GF-D8 (cell line): ENCODE results near the gene COMT.

Experiments used
- DNase-seq: peaks from one replicate; lab custom pipeline; 2025; lab: John Stamatoyannopoulos, UW

Gene COMT

DNA sequence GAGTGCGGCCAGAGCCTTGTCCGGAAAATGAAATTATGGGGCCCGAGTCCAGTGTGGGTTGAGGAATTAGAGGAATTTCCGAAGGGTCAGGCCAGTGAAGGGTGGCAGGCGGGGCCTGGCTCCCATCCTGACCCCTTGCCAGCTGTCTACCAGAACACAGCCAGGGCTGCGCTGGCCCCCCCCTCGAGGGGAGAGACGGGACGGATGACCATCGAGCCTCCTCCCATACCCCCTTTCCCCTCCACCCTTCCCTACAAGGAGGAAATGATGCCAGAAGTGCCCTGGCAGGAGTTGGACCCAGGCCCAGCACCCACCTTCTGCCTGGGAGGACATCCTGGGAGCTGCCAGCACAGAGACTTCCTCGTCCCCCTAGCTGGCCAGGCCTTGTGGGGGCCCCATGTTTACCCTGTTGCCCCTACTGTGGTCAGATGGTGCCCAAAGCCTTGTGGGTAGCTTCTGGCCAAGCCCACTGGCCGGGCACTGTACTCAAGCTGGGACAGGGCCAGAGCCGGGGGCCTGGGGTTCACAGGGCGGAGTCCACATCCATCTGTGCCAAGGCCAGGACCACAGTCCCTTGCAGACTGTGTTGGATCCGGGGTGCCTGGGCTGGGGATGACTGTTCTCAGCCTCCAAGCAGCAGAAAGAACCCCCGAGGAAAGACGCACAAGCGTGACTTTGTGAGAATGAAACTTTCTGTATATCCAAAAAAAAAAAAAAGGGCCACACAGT is 54.2 kb downstream of the COMT start:
- no peak for DNase-seq

GRCh38 chr22:19996694-19997384 is 55.3 kb downstream of the COMT start:
- no peak for DNase-seq

- DNase-seq = no peak
Measured at GRCh38 chr22:19997561-19998231, 56.1 kb downstream of the COMT start.

- no peak for DNase-seq
Measured at GRCh38 chr22:19998232-19998951, 56.8 kb downstream of the COMT start.

DNA sequence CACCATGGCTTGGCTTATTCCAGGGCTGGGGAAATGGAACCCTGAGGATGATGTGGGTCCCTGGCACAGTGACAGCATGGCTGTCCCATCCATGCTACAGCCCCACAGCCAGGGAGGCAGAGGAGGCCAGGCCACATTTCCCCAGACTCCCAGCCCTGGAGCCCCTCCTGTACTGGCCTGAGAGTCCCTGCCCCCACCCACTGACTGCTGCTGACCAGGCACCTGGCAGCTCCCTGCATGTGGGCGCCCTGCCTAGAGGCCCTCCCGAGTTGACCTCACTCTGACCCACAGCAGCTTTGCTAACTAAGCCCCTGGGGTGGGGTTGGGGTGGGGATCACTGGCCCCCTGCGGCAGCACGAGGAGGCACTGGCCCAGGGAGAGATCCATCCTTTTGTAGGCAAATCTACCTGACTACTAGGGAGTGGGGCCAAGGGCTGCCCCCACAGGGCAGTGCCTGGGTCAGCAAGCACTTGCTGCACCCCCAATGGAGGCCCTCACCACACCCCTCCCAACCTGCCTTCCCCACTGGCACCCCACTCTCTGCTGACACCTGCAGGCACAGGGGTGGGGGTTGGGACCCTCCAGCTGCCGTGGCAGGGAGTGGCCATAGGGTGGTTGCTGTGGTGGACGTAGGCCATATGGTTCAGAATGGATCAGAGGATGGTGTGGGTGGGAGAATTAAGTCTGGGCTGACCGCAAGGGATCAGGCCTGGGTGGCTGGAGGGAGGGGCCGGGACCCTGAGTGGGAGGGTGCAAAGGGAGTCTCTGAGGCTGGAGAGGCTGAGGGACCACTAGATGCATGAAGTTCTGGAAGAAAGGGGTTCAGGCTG is 57.6 kb downstream of the COMT start:
- DNase-seq = no peak

DNA sequence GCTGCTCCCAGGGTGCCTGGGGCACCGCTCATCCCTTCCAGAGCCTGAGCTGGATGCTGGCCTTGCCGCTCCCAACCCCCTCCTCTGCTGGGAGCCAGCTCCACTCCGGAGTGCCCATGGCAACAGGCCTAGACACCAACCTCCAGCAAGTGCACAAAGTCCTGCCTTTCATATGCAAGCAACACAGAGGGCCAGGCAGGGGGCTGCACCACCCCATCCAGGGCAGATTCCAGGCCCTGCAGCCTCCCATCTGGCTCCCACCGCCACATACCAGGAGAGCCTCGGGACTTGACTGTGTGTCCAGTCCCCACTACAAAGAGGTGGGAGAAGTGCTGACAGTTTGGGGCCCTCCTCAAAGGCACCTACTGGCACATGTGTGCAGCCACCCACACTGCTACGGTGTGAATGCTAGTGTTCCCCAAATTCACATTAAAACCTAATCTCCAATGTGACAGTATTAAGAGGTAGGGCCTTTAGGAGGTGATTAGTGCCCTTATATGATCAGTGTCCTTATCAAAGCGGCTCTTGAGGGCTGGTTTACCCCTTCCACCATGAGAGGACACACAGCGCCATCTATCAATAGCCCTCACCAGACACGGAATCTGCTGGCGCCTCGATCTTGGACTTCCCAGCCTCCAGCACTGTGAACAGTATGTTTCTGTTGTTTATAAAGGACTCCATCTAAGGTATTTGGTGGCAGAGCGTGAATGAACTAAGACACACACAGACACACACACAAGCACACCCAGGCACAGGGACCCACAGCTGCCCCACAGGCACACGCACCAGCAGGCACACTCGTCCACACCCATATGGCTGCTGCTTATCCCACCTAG is 58.9 kb downstream of the COMT start:
- no peak for DNase-seq

DNA sequence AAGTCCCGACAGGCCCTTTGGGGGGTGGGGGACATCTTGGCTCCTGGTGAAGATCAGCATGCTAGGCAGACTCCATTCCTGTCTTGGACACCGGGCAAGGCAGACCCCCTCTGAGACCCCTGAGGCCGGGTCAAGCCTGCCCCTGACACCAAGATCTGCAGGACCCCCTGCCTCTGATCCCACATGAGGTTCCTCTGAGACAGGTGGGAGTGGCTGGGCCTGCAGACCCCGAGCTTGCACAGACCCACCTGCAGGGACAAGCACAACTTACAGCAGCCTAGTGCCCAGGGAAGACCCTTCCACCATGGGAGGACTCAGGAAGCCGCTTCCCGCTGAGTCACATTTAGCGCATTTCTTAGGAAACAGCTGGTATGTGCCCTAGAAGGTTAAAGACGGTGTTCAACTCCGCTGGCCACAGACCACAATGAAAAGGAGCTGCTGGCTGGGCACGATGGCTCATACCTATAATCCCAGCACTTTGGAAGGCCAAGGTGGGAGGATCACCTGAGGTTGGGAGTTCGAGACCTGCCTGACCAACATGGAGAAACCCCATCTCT is 59.6 kb downstream of the COMT start:
- no peak for DNase-seq

GRCh38 chr22:20002128-20002527 is 60.6 kb downstream of the COMT start:
- DNase-seq = no peak

GRCh38 chr22:20002636-20003035 is 61.1 kb downstream of the COMT start:
- no peak for DNase-seq

DNA sequence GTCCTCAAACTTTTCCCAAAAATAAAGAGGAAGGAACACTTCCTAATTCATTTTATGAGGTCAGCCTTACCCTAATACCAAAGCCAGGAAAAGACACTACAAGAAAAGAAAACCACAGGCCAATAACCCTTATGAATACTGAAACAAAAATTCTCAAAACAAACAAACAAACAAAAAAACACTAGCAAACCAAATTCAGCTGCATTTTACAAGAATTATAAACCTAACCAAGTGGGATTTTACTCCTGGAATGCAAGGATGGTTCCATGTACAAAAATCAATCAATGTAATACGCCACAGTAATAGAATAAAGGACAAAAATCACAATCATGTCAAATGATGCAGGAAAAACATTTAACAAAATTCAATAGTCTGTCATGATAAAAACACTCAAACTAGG is 61.7 kb downstream of the COMT start:
- DNase-seq = no peak

- no peak for DNase-seq
Measured at GRCh38 chr22:20004464-20004863, 62.9 kb downstream of the COMT start.

GRCh38 chr22:20008221-20008995 is 66.8 kb downstream of the COMT start:
- DNase-seq = no peak

GRCh38 chr22:20009018-20009491 is 67.5 kb downstream of the COMT start:
- no peak for DNase-seq

DNA sequence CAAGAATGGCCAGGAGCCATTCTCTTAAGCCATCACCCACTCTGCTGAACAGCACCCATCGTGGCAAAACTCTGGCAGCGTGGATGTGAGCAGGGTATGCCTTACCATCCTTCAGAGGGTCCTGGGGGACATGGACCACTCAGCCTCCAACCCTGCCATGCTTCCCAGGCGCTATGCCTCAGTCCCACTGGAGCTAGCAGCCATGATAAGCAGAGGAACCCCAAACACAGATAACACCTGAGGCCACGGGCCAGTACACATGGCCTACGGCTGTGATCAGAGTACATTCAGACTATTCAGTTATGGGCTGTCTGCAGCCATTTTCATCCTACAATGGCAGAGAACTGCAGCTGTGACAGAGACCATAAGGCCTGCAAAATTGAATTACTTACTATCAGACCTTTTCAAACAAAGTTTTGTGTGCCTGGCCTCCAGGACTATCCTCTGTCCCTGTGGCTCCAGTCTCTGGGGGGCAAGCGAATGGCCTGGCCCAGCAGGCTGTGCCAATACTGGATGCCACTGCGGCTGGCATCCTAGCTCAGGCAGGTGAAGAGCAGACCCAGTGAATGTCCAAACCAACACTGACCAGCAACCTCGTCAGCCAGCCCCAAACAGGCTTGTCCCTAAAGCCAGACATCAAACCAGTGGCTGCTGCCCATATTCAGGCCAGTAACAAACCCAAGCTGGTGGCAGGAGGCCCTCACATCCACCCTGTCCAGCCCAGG is 68.2 kb downstream of the COMT start:
- DNase-seq = no peak

DNA sequence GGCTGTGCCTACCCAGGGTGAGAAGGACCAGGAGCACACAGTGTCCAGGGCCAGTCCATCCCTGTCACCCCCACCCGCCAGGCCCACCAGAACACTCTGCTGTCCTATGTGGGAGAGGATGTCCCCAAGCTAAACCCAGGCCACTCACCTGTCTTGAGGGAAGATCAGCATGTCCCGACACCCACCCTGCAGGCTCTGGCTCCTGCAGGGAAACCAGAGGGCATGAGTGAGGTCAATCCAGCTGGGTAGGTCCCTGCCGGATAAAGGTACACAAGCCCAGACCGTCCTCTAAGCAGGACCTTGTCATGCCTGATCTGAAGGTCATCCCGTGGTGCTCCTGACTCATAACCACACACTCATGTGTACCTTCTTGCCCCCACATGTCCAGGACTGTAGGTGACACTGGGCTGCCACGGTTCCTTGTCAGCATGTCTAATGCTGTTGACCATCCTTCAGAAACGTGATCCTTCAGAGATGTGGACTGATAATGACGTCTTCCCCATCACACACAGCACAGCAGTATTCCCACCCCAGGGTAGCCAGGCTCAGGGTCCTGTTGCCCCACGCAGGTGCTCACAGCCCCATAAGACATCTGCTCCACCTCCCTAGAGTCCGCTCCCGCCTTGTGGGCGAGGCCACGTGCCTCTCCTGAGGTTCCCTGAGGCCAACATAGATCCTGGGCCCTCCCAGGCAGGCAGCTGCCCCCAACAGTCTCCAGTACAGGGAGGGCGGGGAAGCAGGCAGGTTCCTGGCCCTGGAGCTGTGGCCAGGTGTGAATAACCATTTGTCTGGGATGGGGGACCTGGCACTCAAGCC is 68.9 kb downstream of the COMT start:
- no peak for DNase-seq

DNA sequence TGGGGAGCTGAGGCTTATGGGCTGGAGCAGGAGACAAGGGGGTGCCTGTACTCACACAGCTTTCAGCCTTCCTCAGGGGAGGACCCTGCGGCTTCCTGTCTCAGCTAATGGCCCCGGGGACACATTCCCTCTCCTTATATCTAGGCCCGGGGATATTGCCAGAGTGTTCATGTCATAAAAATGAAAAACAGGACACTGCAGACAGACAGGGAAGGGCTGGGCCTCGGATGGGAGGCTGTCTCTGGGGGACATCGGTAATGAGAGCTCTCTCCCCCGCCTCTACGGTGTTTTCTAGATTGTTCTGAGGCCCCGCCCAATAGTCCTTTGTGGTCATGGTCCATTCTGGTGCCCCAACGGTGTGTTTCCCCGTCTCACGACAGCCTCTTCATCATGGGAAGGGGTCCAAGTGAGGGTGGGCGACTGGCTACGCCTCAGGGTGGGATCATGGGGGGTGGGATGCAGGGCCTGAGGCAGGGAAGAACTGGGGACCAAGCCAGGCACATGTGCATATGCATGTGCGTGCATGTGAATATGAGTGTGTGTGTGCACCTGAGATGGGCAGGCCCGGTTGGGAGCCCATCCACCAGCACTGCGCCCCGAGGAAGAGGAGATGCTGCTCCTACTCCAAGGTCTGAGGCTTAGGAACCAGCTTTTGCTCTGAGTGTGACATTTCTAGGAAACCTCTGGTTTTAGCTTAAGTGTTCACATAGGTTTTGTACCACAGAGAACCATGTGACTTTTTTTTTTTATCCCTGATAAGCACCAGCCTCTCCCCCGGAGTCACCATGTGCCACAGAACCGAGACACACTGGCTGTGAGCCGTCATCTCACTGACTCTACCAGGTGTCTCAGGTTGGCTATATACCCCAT is 69.8 kb downstream of the COMT start:
- DNase-seq = no peak
